GM21515 (cell line): ENCODE data around the gene RACK1.
"Not testable (repeated sequence)": the region's sequence is repeated elsewhere in the genome, so short reads cannot be mapped to it uniquely, and the experiment has no call there.

ENCODE experiments used
- ATAC-seq: cut with Tn5 transposase; IDR thresholded peaks from one replicate; pipeline ENCODE4 v1.9.1; 2021; ENCODE audit not compliant: unreplicated experiment

RACK1 gene

GRCh38 chr5:181243564-181244343 is at the start of gene RACK1:
Gene RACK1 (minus strand): TSS chr5:181243906. CDS start chr5:181243800, 106 bp downstream.
- ATAC-seq: peak; percentile 54

GRCh38 chr5:181287331-181287730 is 43.6 kb upstream of the RACK1 start:
- peak; percentile 72 for ATAC-seq

- ATAC-seq: not testable (repeated sequence)
Observed at GRCh38 chr5:181285962-181286705, 42.4 kb upstream of the RACK1 start.

- not testable (repeated sequence) for ATAC-seq
Observed at GRCh38 chr5:181283841-181284755, 40.4 kb upstream of the RACK1 start.

- no peak for ATAC-seq
Observed at GRCh38 chr5:181283347-181283746, 39.6 kb upstream of the RACK1 start.

GRCh38 chr5:181282874-181283273 is 39.2 kb upstream of the RACK1 start:
- ATAC-seq: no peak

GRCh38 chr5:181282415-181282814 is 38.7 kb upstream of the RACK1 start:
- ATAC-seq: not testable (repeated sequence)

GRCh38 chr5:181281984-181282316 is 38.2 kb upstream of the RACK1 start:
- ATAC-seq: no peak

GRCh38 chr5:181281077-181281983 is 37.6 kb upstream of the RACK1 start:
- no peak for ATAC-seq

GRCh38 chr5:181280251-181280762 is 36.6 kb upstream of the RACK1 start:
- ATAC-seq: no peak

- not testable (repeated sequence) for ATAC-seq
Observed at GRCh38 chr5:181273433-181273744, 29.7 kb upstream of the RACK1 start.

- ATAC-seq: no peak
Observed at GRCh38 chr5:181271081-181271480, 27.4 kb upstream of the RACK1 start.

- not testable (repeated sequence) for ATAC-seq
Observed at GRCh38 chr5:181267907-181268306, 24.2 kb upstream of the RACK1 start.

GRCh38 chr5:181267291-181267904 is 23.7 kb upstream of the RACK1 start:
- ATAC-seq: not testable (repeated sequence)

GRCh38 chr5:181265092-181265671 is 21.5 kb upstream of the RACK1 start:
- ATAC-seq: no peak

- ATAC-seq: no peak
Observed at GRCh38 chr5:181263633-181264032, 19.9 kb upstream of the RACK1 start.

GRCh38 chr5:181261320-181262049 is 17.8 kb upstream of the RACK1 start:
- peak; percentile 59 for ATAC-seq

GRCh38 chr5:181260720-181261319 is 17.1 kb upstream of the RACK1 start, which contains the start of gene TRIM52:
Gene TRIM52 (minus strand): TSS chr5:181261143. CDS start chr5:181260813, 330 bp downstream.
- ATAC-seq: peak; percentile 84
